K562 (cell line): ENCODE results near the gene CYP21A2. TPM values are rescaled to one million over a fixed set of nuclear protein-coding genes. Genes with fewer than 3 reads are reported as not detected.

Source experiments
- ATAC-seq: fragments of 200-7000 bp; cut with Tn5 transposase; 3 replicates; pipeline ENCODE4 v1.9.1; 2020; ENCODE audit warnings: moderate library complexity
- BruUV-seq: library from RNA; stranded (reverse); fragments of 400-500 nt; replicated peaks from 2 replicates; lab custom pipeline; 2021; lab: Mats Ljungman, UMichigan
- CTCF ChIA-PET: fragments of 300-600 bp; formaldehyde crosslinking; extraction: SDS; loops from one replicate; lab custom pipeline; 2021; ENCODE audit warnings: low intra/inter-chr PET ratio; lab: Yijun Ruan, JAX
- POLR2A ChIA-PET: fragments of 300-600, 350-650 bp; sonication (Branson Sonifier 250); formaldehyde crosslinking; extraction: SDS; loops from one replicate; lab custom pipeline; 2021; ENCODE audit warnings: antibody characterized with exemption, inconsistent platforms; lab: Yijun Ruan, JAX
- DNase-seq, 4 experiments: peaks; one replicate each; pipeline versions ENCODE4 v3.0.0 to v3.0.0-alpha.2; 2011 to 2018; ENCODE audit warnings: low spot score in 3 of 4, mixed read lengths in 3 of 4; ENCODE audit errors: extremely low read depth in 1 of 4
- FAIRE-seq: peaks from 2 replicates; lab custom pipeline; 2011; peaks lifted over from hg19 to GRCh38; lab: Jason Lieb, UNC
- H2AFZ ChIP-seq: 2 replicates; pipeline ENCODE4 v1.6.0; 2011; ENCODE audit warnings: low read depth, low read length, control low read depth, inconsistent platforms
- H3K27ac ChIP-seq: fragments of 200-600 bp; 3 replicates; pipeline ENCODE4 v1.8.0; 2011; ENCODE audit warnings: low read depth, mild to moderate bottlenecking, control low read depth, inconsistent platforms, low read length, moderate library complexity, mixed read lengths; ENCODE audit errors: extremely low read depth
- H3K27me3 ChIP-seq, 2 experiments: fragments of 300-600 bp in 1 of 2; 2 replicates in 1 of 2; 3 replicates in 1 of 2; pipeline versions ENCODE4 v1.6.0 to v1.8.0; 2011; ENCODE audit warnings: inconsistent platforms in 2 of 2, low read length in 2 of 2, mild to moderate bottlenecking in 1 of 2, mixed read lengths in 1 of 2, moderate library complexity in 1 of 2; ENCODE audit not compliant: control insufficient read depth in 2 of 2, insufficient read depth in 2 of 2
- H3K36me3 ChIP-seq: fragments of 300-600 bp; 3 replicates; pipeline ENCODE4 v1.8.0; 2011; ENCODE audit warnings: mild to moderate bottlenecking, low read length, inconsistent platforms; ENCODE audit not compliant: control insufficient read depth, insufficient read depth
- H3K4me1 ChIP-seq, 2 experiments: fragments of 200-600 bp in 1 of 2; replicated peaks in 1 of 2; 2 replicates in 1 of 2; 3 replicates in 1 of 2; pipeline versions ENCODE4 v1.5.1 to v1.8.0; 2011; ENCODE audit warnings: inconsistent platforms in 2 of 2, low read length in 2 of 2, mild to moderate bottlenecking in 1 of 2, mixed read lengths in 1 of 2, moderate library complexity in 1 of 2; ENCODE audit not compliant: control insufficient read depth in 2 of 2, insufficient read depth in 2 of 2
- H3K4me2 ChIP-seq: 2 replicates; pipeline ENCODE4 v1.6.1; 2011; ENCODE audit warnings: low read length, control low read depth, inconsistent platforms, mixed read lengths; ENCODE audit not compliant: insufficient read depth
- H3K4me3 ChIP-seq: fragments of 200-600 bp; sonication (generic), shearing (Covaris generic); 2 replicates; pipeline ENCODE4 v1.5.1; 2016; ENCODE audit warnings: control low read depth, inconsistent platforms
- H3K79me2 ChIP-seq: fragments of 200-600 bp; 3 replicates; pipeline ENCODE4 v1.8.0; 2011; ENCODE audit warnings: low read length, inconsistent platforms; ENCODE audit not compliant: control insufficient read depth, insufficient read depth
- H3K9ac ChIP-seq, 2 experiments: 2 replicates each; pipeline versions ENCODE4 v1.6.0 to v1.6.1; 2011; ENCODE audit warnings: low read depth in 2 of 2, low read length in 2 of 2, control low read depth in 1 of 2, inconsistent platforms in 1 of 2, mild to moderate bottlenecking in 1 of 2, mixed read lengths in 1 of 2; ENCODE audit not compliant: insufficient read depth in 1 of 2
- H3K9me1 ChIP-seq: one replicate; pipeline ENCODE4 v1.6.0; 2011; ENCODE audit warnings: inconsistent platforms, mild to moderate bottlenecking, low read length, moderate library complexity; ENCODE audit not compliant: control insufficient read depth, insufficient read depth
- H3K9me3 ChIP-seq: replicated peaks from 2 replicates; pipeline ENCODE4 v1.5.1; 2011; ENCODE audit warnings: low read depth, low read length, inconsistent platforms; ENCODE audit not compliant: control insufficient read depth, insufficient read depth
- H4K20me1 ChIP-seq: replicated peaks from 2 replicates; pipeline ENCODE4 v1.6.1; 2011; ENCODE audit warnings: low read length, inconsistent platforms, mixed read lengths; ENCODE audit not compliant: control insufficient read depth, insufficient read depth
- CHD1 ChIP-seq: fragments of 200-600 bp; sonication (generic); IDR thresholded peaks from one replicate; pipeline ENCODE4 v1.6.1; 2012; ENCODE audit warnings: mild to moderate bottlenecking, moderate library complexity, low read length, inconsistent platforms
- EGR1 ChIP-seq: fragments of 450-650 bp; conservative IDR thresholded peaks from 2 replicates; pipeline ENCODE4 v1.6.1; 2017; ENCODE audit warnings: mild to moderate bottlenecking
- MTA3 ChIP-seq: fragments of 450-650 bp; formaldehyde crosslinking; IDR thresholded peaks from 2 replicates; pipeline ENCODE4 v1.6.1; 2017; ENCODE audit warnings: mild to moderate bottlenecking, borderline replicate concordance
- NFYB ChIP-seq: IDR thresholded peaks from 2 replicates; pipeline ENCODE4 v1.6.1; 2011; ENCODE audit warnings: mild to moderate bottlenecking, moderate library complexity; ENCODE audit not compliant: insufficient read length; ENCODE audit errors: extremely low read depth
- SAFB2 ChIP-seq: fragments of 200-400 bp; formaldehyde crosslinking; IDR thresholded peaks from 2 replicates; pipeline ENCODE4 v1.6.1; 2018; ENCODE audit warnings: borderline replicate concordance, low read length, low read depth, moderate library complexity; ENCODE audit not compliant: severe bottlenecking
- ZBTB7A ChIP-seq: IDR thresholded peaks from 2 replicates; pipeline ENCODE4 v1.6.1; 2011; ENCODE audit warnings: low read depth, mild to moderate bottlenecking, low read length, moderate library complexity, borderline replicate concordance; ENCODE audit not compliant: control insufficient read depth
- ZNF133 ChIP-seq: fragments of 250-450 bp; sonication (Bioruptor Pico); IDR thresholded peaks from 2 replicates; pipeline ENCODE4 v1.4.0; 2020; ENCODE audit warnings: mild to moderate bottlenecking
- WGBS: fragments of 100-300 bp; shearing (Covaris generic); methylation state at CpG from one replicate; pipeline ENCODE4 v1.1.6; 2016; ENCODE audit warnings: low coverage, mixed read lengths; ENCODE audit not compliant: insufficient coverage; ENCODE audit errors: missing lambda C conversion rate; 5-methylcytosine and 5-hydroxymethylcytosine counted together
- in situ Hi-C: fragments of 300-500 bp; cut with MboI; formaldehyde crosslinking; loops from 4 replicates; pipeline ENCODE4 v1.15.0; 2018; ENCODE audit warnings: inconsistent platforms, mixed read lengths
- intact Hi-C: fragments of 100-400 bp; cut with micrococcal nuclease; formaldehyde crosslinking; loops from 2 replicates; pipeline ENCODE4 v1.14.2; 2022
- polyA plus RNA-seq, 8 experiments: library from polyadenylated mRNA; depleted of rRNA in 4 of 8; stranded (reverse) in 5 of 8; unstranded in 3 of 8; fragments of >200 nt; fragmentation: Nextera tagmentation in 2 of 8; fragmentation: Illumina TruSeq in 1 of 8; extraction: Ambion mirVana in 2 of 8; extraction: Trizol in 1 of 8; gene quantifications; 2 replicates each; pipeline versions ENCODE4 v1.2.1 to v1.2.3, GENCODE V29; 2011 to 2014; ENCODE audit warnings: inconsistent platforms in 1 of 8, missing spikeins in 1 of 8
- total RNA-seq, 7 experiments: library from RNA; depleted of rRNA in 6 of 7; stranded (reverse); fragments of >200 nt in 6 of 7; fragmentation: Illumina TruSeq in 2 of 7; extraction: Trizol in 2 of 7; gene quantifications; 2 replicates each; pipeline versions ENCODE4 v1.2.1 to v1.2.3, GENCODE V29; 2011 to 2021; ENCODE audit warnings: low replicate concordance in 1 of 7
- TF ChIP-seq, protein P1 (sequence below): fragments of 250-450 bp; sonication (Bioruptor Pico); IDR thresholded peaks from 2 replicates; pipeline ENCODE4 v1.8.0; 2022; ENCODE audit warnings: inconsistent platforms
- TF ChIP-seq, protein P2 (sequence below), 2 experiments: fragments of 450-650 bp; IDR thresholded peaks; 2 replicates each; pipeline ENCODE4 v1.6.1; 2018; ENCODE audit warnings: mild to moderate bottlenecking in 2 of 2, low read depth in 1 of 2; ENCODE audit not compliant: partially characterized antibody in 2 of 2
- TF ChIP-seq, protein P3 (sequence below): fragments of 250-450 bp; sonication (Bioruptor Pico); IDR thresholded peaks from 2 replicates; pipeline ENCODE4 v1.4.0; 2020; ENCODE audit warnings: mild to moderate bottlenecking, moderate library complexity

The CYP21A2 gene
- total and polyA plus RNA-seq, 9 of the 15 experiments (the other 6 are each of a cell fraction or from before 2014, with no cell fraction given): 0.03 to 1.4 (median 0.19) TPM

- TF ChIP-seq ZNF133 (CRISPR knock-in tag) (no peak), MTA3 (no peak)
Observed at GRCh38 chr6:32070814-32071543, 32.8 kb downstream of the CYP21A2 start (continued).

DNA sequence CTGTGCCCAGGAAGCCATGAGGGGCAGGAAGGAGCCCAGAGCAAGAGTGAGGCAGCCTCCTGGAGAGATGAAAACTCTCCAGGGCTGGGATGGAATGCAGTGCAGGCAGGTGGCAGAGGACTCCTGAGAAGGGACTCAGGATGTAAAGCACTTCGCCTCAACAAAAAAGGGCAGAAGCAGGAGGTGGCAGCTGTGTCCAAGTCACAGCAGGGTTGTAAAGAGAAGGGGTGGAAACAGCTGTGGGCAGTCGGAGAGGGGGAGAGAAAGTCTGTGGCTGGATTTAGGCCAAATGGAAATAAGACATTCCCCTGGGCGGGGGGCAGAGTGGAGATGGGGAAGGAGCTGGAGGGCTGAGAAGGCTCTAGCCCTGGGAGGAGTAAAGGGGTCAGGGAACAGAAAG is 34.9 kb downstream of the CYP21A2 start:
- ATAC-seq: no peak
- 11% methylated on average over 3 of the region's 3 CpGs for WGBS
- POLR2A ChIA-PET: no interaction called here
- TF ChIP-seq NFYB (no peak), SAFB2 (no peak), EGR1 (no peak), ZNF133 (CRISPR knock-in tag) (no peak), ZBTB7A (no peak), CHD1 (no peak)
- TF ChIP-seq, protein P1, sequence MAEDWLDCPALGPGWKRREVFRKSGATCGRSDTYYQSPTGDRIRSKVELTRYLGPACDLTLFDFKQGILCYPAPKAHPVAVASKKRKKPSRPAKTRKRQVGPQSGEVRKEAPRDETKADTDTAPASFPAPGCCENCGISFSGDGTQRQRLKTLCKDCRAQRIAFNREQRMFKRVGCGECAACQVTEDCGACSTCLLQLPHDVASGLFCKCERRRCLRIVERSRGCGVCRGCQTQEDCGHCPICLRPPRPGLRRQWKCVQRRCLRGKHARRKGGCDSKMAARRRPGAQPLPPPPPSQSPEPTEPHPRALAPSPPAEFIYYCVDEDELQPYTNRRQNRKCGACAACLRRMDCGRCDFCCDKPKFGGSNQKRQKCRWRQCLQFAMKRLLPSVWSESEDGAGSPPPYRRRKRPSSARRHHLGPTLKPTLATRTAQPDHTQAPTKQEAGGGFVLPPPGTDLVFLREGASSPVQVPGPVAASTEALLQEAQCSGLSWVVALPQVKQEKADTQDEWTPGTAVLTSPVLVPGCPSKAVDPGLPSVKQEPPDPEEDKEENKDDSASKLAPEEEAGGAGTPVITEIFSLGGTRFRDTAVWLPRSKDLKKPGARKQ (CRISPR knock-in tag): no peak
- TF ChIP-seq, protein P2, sequence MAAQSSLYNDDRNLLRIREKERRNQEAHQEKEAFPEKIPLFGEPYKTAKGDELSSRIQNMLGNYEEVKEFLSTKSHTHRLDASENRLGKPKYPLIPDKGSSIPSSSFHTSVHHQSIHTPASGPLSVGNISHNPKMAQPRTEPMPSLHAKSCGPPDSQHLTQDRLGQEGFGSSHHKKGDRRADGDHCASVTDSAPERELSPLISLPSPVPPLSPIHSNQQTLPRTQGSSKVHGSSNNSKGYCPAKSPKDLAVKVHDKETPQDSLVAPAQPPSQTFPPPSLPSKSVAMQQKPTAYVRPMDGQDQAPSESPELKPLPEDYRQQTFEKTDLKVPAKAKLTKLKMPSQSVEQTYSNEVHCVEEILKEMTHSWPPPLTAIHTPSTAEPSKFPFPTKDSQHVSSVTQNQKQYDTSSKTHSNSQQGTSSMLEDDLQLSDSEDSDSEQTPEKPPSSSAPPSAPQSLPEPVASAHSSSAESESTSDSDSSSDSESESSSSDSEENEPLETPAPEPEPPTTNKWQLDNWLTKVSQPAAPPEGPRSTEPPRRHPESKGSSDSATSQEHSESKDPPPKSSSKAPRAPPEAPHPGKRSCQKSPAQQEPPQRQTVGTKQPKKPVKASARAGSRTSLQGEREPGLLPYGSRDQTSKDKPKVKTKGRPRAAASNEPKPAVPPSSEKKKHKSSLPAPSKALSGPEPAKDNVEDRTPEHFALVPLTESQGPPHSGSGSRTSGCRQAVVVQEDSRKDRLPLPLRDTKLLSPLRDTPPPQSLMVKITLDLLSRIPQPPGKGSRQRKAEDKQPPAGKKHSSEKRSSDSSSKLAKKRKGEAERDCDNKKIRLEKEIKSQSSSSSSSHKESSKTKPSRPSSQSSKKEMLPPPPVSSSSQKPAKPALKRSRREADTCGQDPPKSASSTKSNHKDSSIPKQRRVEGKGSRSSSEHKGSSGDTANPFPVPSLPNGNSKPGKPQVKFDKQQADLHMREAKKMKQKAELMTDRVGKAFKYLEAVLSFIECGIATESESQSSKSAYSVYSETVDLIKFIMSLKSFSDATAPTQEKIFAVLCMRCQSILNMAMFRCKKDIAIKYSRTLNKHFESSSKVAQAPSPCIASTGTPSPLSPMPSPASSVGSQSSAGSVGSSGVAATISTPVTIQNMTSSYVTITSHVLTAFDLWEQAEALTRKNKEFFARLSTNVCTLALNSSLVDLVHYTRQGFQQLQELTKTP (IDR thresholded peaks at IDR 0.05; ENCODE audit: low read depth in 1 of 2, partially characterized antibody in 2 of 2): no peak
- TF ChIP-seq, protein P3, sequence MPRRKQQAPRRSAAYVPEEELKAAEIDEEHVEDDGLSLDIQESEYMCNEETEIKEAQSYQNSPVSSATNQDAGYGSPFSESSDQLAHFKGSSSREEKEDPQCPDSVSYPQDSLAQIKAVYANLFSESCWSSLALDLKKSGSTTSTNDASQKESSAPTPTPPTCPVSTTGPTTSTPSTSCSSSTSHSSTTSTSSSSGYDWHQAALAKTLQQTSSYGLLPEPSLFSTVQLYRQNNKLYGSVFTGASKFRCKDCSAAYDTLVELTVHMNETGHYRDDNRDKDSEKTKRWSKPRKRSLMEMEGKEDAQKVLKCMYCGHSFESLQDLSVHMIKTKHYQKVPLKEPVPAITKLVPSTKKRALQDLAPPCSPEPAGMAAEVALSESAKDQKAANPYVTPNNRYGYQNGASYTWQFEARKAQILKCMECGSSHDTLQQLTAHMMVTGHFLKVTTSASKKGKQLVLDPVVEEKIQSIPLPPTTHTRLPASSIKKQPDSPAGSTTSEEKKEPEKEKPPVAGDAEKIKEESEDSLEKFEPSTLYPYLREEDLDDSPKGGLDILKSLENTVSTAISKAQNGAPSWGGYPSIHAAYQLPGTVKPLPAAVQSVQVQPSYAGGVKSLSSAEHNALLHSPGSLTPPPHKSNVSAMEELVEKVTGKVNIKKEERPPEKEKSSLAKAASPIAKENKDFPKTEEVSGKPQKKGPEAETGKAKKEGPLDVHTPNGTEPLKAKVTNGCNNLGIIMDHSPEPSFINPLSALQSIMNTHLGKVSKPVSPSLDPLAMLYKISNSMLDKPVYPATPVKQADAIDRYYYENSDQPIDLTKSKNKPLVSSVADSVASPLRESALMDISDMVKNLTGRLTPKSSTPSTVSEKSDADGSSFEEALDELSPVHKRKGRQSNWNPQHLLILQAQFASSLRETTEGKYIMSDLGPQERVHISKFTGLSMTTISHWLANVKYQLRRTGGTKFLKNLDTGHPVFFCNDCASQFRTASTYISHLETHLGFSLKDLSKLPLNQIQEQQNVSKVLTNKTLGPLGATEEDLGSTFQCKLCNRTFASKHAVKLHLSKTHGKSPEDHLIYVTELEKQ (CRISPR knock-in tag): no peak

More for the DNA sequence above, 34.9 kb downstream of the CYP21A2 start:
- BruUV-seq: no TSS peak
- DNase-seq (no peak), FAIRE-seq (no peak)
- in situ Hi-C loops: no loop called here
- no peak overlapping the region for H3K4me3 ChIP-seq
- no peaks in the 10 kb centered on the region for H3K9me1 ChIP-seq
- intact Hi-C loops: no loop called here
- H3K4me2 ChIP-seq: no peak overlapping the region
- H2AFZ ChIP-seq: no peak overlapping the region
- H3K27ac ChIP-seq: no peak overlapping the region
- H3K9me3 ChIP-seq: no peaks in the 10 kb centered on the region
- H3K4me1 ChIP-seq: peaks cover 0 to 10% of the 10 kb centered on the region in 2 experiments; a peak in 2 of 5 replicates
- H3K27me3 ChIP-seq: peaks cover 57 to 74% of the 10 kb centered on the region in 2 experiments
- CTCF ChIA-PET: no interaction called here
- no peaks in the 10 kb centered on the region for H4K20me1 ChIP-seq
- no peaks in the 10 kb centered on the region for H3K79me2 ChIP-seq
- H3K36me3 ChIP-seq: no peaks in the 10 kb centered on the region
- H3K9ac ChIP-seq: no peak overlapping the region
